Skeletal muscle cell (primary cell): ENCODE data around the gene UMPS.
A peak's percentile ranks its signal among the peaks of the same experiment; 100 is the strongest.

Experiments
- DNase-seq: peaks from one replicate; pipeline ENCODE4 v3.0.0-alpha.2; 2010; ENCODE audit warnings: low read depth
- H3K4me3 ChIP-seq: 2 replicates; pipeline ENCODE4 v1.5.1; 2011; ENCODE audit warnings: low read depth, mild to moderate bottlenecking, control low read depth, low read length, moderate library complexity

The UMPS gene

GRCh38 chr3:124791639-124792151 is 61.4 kb downstream of the UMPS start:
- peak; percentile 96 for DNase-seq
- H3K4me3 ChIP-seq = no peak overlapping the region

GRCh38 chr3:124792341-124793040 is 62.2 kb downstream of the UMPS start:
- DNase-seq = no peak
- no peak overlapping the region for H3K4me3 ChIP-seq

DNA sequence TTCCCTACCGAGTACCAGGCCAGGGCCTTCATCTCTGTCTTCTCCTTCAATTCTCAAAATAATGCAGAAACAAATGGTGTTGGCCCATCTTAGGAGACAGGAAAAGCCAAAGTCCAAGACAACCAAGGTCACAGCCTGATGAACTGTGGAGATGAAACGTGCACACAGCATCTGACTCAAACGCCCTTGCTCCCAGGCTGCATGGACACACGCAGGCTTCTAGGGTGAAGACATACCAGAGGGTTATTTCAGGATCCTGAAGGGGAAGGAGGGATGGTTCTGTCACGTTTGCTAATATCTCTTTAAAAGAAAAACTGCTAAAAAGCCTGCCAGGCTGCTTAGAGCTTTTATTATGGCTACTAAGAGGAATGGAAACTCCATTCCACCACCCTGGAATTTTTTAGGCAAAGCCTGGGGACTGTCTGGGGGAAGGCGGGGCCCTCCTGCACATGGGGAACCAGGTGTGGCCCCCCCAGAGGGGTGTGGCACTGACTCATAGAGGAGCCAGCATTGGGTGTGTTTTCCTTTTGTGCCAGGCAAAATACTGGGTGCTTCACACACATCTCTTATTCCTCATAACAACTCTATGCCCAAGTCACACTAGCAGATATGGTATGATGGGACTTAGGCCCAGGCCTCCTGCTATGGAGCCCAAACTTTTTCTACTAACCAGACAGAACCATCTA is 62.9 kb downstream of the UMPS start:
- no peak for DNase-seq
- no peak overlapping the region for H3K4me3 ChIP-seq

- H3K4me3 ChIP-seq = no peak overlapping the region
- DNase-seq = no peak
Observed at GRCh38 chr3:124796477-124796876, 66.2 kb downstream of the UMPS start.

- DNase-seq = no peak
- no peak overlapping the region for H3K4me3 ChIP-seq
Observed at GRCh38 chr3:124797426-124797945, 67.2 kb downstream of the UMPS start.
